Stomach (tissue), 9 donors: ENCODE data around the gene TPO. TPM values are rescaled to one million over a fixed set of nuclear protein-coding genes. Genes with fewer than 3 reads are reported as not detected.

Source experiments
- DNase-seq, 2 donors: peaks; one replicate each; pipeline versions ENCODE4 v3.0.0 to v3.0.0-alpha.2; 2013 to 2019
- H3K27ac ChIP-seq, 5 donors: fragments of 200-600 bp in 4 of 5; sonication (generic) in 4 of 5; one replicate each; pipeline ENCODE4 v1.5.1; 2013 to 2019; ENCODE audit warnings: mild to moderate bottlenecking in 1 of 5, moderate library complexity in 1 of 5
- H3K27me3 ChIP-seq, 3 donors: fragments of 200-600 bp; sonication (generic); one replicate each; pipeline ENCODE4 v1.5.1; 2017 to 2019; ENCODE audit warnings: mixed run types in 1 of 3
- H3K36me3 ChIP-seq, 4 donors: fragments of 200-600 bp; sonication (generic); 1 replicate in 3 of 4; 2 replicates in 1 of 4; pipeline ENCODE4 v1.5.1; 2016 to 2019
- H3K4me1 ChIP-seq, 4 donors: fragments of 200-600 bp; sonication (generic); one replicate each; pipeline ENCODE4 v1.5.1; 2016 to 2019
- H3K4me3 ChIP-seq, 4 donors: fragments of 200-600 bp; sonication (generic) in 3 of 4; one replicate each; pipeline ENCODE4 v1.5.1; 2016 to 2019; ENCODE audit warnings: mild to moderate bottlenecking in 1 of 4
- H3K9me3 ChIP-seq, 4 donors: fragments of 200-600 bp; sonication (generic); one replicate each; pipeline ENCODE4 v1.5.1; 2016 to 2019
- CTCF ChIP-seq, 7 experiments: fragments of 450-650 bp in 4 of 7; fragments of 200-600 bp in 3 of 7; sonication (generic) in 3 of 7; IDR thresholded peaks; one replicate each; pipeline ENCODE4 v1.5.1; 2016 to 2019; ENCODE audit warnings: antibody characterized with exemption in 7 of 7, control low read depth in 2 of 7, mild to moderate bottlenecking in 1 of 7
- EP300 ChIP-seq: sonication (generic); formaldehyde crosslinking; IDR thresholded peaks from one replicate; pipeline ENCODE4 v1.6.1; 2017; ENCODE audit warnings: antibody characterized with exemption
- POLR2A ChIP-seq, 4 donors: fragments of 450-650 bp; IDR thresholded peaks; one replicate each; pipeline ENCODE4 v1.6.1; 2016; ENCODE audit warnings: antibody characterized with exemption in 4 of 4, control low read depth in 2 of 4, mild to moderate bottlenecking in 1 of 4, moderate library complexity in 1 of 4
- POLR2AphosphoS5 ChIP-seq, 3 donors: sonication (generic); formaldehyde crosslinking; IDR thresholded peaks; one replicate each; pipeline ENCODE4 v1.6.1; 2016; ENCODE audit warnings: antibody characterized with exemption in 3 of 3
- WGBS, 5 donors: extraction: QIAGEN DNeasy Blood & Tissue Kit in 3 of 5; methylation state at CpG; one replicate each; pipeline versions ENCODE4 v1.1.5 to v1.1.7; 2013 to 2018; 5-methylcytosine and 5-hydroxymethylcytosine counted together
- intact Hi-C: fragments of 100-400 bp; cut with DNase I; formaldehyde crosslinking; loops from one replicate; pipeline ENCODE4 v1.15.1; 2023; ENCODE audit warnings: low total_unique reads
- polyA plus RNA-seq, 3 donors: library from polyadenylated mRNA; stranded (reverse); fragments of 200-250 nt; gene quantifications; one replicate each; pipeline ENCODE4 v1.2.3, GENCODE V29; 2013
- total RNA-seq, 5 donors: library from RNA; depleted of rRNA; stranded (reverse); fragments of >200 nt; gene quantifications; one replicate each; pipeline versions ENCODE4 v1.1.0 to v1.2.3, GENCODE V29; 2014 to 2016
- donor health status: healthy with polysubstance abuse.
- donor health status: Bipolar disorder and iron deficiency.
- donor health status: healthy.

The TPO gene
- total and polyA plus RNA-seq, 8 donors: 0.37 to 92.4 (median 4.3) TPM

DNA sequence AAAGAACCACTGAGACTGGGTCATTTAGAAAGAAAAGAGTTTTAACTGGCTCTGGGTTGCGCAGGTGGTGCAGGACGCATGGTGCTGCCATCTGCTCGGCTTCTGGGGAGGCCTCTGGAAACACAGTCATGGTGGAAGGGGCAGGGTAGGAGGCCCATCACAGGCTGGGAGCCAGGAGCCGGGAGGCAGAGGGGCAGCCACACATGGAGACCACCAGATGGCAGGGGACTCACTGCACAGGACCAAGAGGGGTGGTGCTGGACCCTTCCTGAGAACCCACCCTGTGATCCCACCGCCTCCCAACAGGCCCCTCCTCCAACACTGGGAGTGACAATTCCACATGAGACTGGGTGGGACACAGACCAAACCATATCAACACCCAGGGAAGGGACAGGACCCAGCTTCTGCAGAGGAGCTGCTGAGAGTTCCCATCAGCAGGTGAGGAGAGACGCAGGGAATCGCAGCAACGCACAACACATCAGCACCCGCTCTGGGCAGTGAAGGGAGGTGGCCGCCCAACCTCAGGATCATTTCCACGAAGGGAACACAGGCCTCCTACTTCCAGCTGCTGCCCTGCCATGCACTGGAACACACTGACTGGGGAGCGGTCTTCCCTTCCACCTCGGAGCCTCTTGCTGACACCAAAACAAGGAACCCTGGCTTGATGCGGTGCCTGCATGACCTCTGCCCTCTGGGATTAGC is 130.7 kb downstream of the TPO start:
- Histone ChIP-seq H3K9me3 (no peaks in the 10 kb centered on the region), H3K36me3 (no peaks in the 10 kb centered on the region), H3K27me3 (peaks cover 0 to 15% (median 0%) of the 10 kb centered on the region in 3 donors), H3K27ac (no peak overlapping the region), H3K4me1 (peaks cover 0 to 16% (median 3%) of the 10 kb centered on the region in 4 donors), H3K4me3 (no peak overlapping the region)
- 79 to 92% (median 91%) methylated on average over 5 to 14 of the region's 14 CpGs for WGBS, 5 donors
- no peak for DNase-seq
- intact Hi-C loops: loop anchor here (10.0 kb wide), 2 partner anchors 689 to 829 kb away; no protein-coding TSS in a partner anchor
- TF ChIP-seq POLR2AphosphoS5 (IDR thresholded peaks at IDR 0.05): no peak
- TF ChIP-seq EP300: no peak
- TF ChIP-seq CTCF (IDR thresholded peaks at IDR 0.05): no peak
- no peak for TF ChIP-seq POLR2A (IDR thresholded peaks at IDR 0.05)

DNA sequence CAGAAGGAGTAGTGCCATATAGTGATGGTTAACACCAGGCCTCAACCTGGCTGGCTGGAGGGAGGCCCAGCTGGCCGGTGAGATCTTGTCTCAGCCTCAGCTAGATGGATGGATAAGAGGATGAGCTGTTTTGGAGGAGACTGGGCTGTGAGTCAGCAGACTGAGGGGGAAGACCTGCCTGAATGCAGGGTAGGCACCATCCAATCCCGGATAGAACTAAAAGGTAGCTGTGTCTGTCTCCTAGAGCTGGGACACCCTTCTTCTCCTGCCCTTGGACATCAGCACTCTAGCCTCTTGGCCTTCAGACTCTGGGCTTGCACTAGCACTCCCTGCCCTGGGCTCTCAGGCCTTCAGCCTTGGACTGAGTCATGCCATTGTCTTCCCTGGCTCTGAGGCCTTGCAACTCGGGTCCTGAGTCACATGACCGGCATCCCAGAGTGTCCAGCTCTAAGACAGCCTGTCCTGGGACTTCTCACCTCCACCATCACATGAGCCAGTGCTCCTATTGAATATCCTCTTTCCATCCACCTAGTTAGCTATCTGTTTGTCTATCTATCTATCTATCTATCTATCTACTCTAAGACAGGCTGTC is 131.3 kb downstream of the TPO start:
- no peak for DNase-seq
- H3K27ac ChIP-seq: no peak overlapping the region
- no peak overlapping the region for H3K4me3 ChIP-seq
- no peaks in the 10 kb centered on the region for H3K9me3 ChIP-seq
- no peaks in the 10 kb centered on the region for H3K36me3 ChIP-seq
- peaks cover 0 to 15% (median 0%) of the 10 kb centered on the region in 3 donors for H3K27me3 ChIP-seq
- WGBS, 5 donors: 69 to 81% (median 75%) methylated on average over 4 of the region's 4 CpGs
- peaks cover 0 to 16% (median 3%) of the 10 kb centered on the region in 4 donors for H3K4me1 ChIP-seq
- no peak for TF ChIP-seq POLR2A (IDR thresholded peaks at IDR 0.05)
- no peak for TF ChIP-seq EP300
- TF ChIP-seq POLR2AphosphoS5 (IDR thresholded peaks at IDR 0.05): no peak
- no peak for TF ChIP-seq CTCF (IDR thresholded peaks at IDR 0.05)
- intact Hi-C loops: loop anchor here (10.0 kb wide), 2 partner anchors 690 to 830 kb away; no protein-coding TSS in a partner anchor

GRCh38 chr2:1546023-1546591 is 132.8 kb downstream of the TPO start:
- Histone ChIP-seq H3K4me1 (peaks cover 0 to 22% (median 10%) of the 10 kb centered on the region in 4 donors), H3K9me3 (no peaks in the 10 kb centered on the region), H3K36me3 (no peaks in the 10 kb centered on the region), H3K27me3 (peaks cover 0 to 28% (median 7%) of the 10 kb centered on the region in 3 donors), H3K4me3 (no peak overlapping the region), H3K27ac (no peak overlapping the region)
- peak in 1 of 2 donors; percentile 79 for DNase-seq
- 27 to 29% (median 28%) methylated on average over 14 of the region's 14 CpGs for WGBS, 5 donors
- intact Hi-C loops: loop anchor here (10.0 kb wide), 2 partner anchors 691 to 831 kb away; no protein-coding TSS in a partner anchor
- TF ChIP-seq CTCF (IDR thresholded peaks at IDR 0.05) (peak in 5 of 7 experiments; percentile 61 to 77 (median 72)), EP300 (no peak)

GRCh38 chr2:1546901-1547300 is 133.6 kb downstream of the TPO start:
- intact Hi-C loops: loop anchor here (10.0 kb wide), 2 partner anchors 692 to 832 kb away; no protein-coding TSS in a partner anchor
- peaks cover 0 to 22% (median 10%) of the 10 kb centered on the region in 4 donors for H3K4me1 ChIP-seq
- no peaks in the 10 kb centered on the region for H3K36me3 ChIP-seq
- WGBS, 5 donors: 82 to 85% (median 84%) methylated on average over 9 to 10 of the region's 10 CpGs
- no peak overlapping the region for H3K27ac ChIP-seq
- no peaks in the 10 kb centered on the region for H3K9me3 ChIP-seq
- TF ChIP-seq CTCF (IDR thresholded peaks at IDR 0.05) (no peak), POLR2A (IDR thresholded peaks at IDR 0.05) (no peak), EP300 (no peak), POLR2AphosphoS5 (IDR thresholded peaks at IDR 0.05) (no peak)
- peaks cover 0 to 29% (median 11%) of the 10 kb centered on the region in 3 donors for H3K27me3 ChIP-seq
- no peak for DNase-seq
- no peak overlapping the region for H3K4me3 ChIP-seq
